ENCODE results near the gene APLP2. TPM values are rescaled to one million over a fixed set of nuclear protein-coding genes. Genes with fewer than 3 reads are reported as not detected.

The APLP2 gene
- total and polyA plus RNA-seq, 5 donors from 2014 or later: 53.3 to 86.6 (median 73.9) TPM

DNA sequence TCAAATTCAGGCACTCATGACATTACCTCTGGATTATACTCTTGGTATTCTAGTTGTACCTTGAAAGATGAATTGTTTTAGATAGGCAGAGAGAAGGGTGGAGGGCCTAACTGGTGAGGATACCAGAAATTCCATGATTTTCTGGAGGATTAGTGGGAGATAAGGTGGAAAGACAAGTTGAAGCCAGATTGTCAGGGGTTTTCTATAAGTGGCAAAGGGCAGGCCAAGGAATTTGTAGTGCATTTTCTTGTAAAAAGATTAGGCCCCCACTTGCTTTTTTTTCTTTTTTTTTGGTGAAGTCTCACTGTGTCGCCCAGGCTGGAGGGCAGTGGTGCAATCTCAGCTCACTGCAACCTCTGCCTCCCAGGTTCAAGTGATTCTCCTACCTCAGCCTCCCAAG lies 38.6 kb upstream of the APLP2 start:
- Mint-ChIP-seq H3K4me3 (no peak overlapping the region), H3K4me1 (no peaks in the 10 kb centered on the region), H3K36me3 (no peaks in the 10 kb centered on the region), H3K9me3 (no peaks in the 10 kb centered on the region), H3K27me3 (peaks cover 17% of the 10 kb centered on the region), H3K27ac (no peak overlapping the region)
- Histone ChIP-seq H3K27me3 (ENCODE audit: control insufficient read depth, insufficient read depth, low read length) (no peaks in the 10 kb centered on the region), H3K36me3 (ENCODE audit: control insufficient read depth, insufficient read depth, low read length) (no peaks in the 10 kb centered on the region), H3K4me1 (ENCODE audit: control insufficient read depth, insufficient read depth, low read length, poor library complexity, severe bottlenecking) (no peaks in the 10 kb centered on the region), H3K27ac (ENCODE audit: insufficient read depth, low read length, poor library complexity, severe bottlenecking) (no peak overlapping the region), H3K9me3 (ENCODE audit: control insufficient read depth in 2 of 2, low read length in 2 of 2) (no peaks in the 10 kb centered on the region), H3K4me3 (ENCODE audit: low read depth, low read length) (no peak overlapping the region)
- no peak for DNase-seq
- no peak for ATAC-seq (ENCODE audit: low read depth in 2 of 2)

DNA sequence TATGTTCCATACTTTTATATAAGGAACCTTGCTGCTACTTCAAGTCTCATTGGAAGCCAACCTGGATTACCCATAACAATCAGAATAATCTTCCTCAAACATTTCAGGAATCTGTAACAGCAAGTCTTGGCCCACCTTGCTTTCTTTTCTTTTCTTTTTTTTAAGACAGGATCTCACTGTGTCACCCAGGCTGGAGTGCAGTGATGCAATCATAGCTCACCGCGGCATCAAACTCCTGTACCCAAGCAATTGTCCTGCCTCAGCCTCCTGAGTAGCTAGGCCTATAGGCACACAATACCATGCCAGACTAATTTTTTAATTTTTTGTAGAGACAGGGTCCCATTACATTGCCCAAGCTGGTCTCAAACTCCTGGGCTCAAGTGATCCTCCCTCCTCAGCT lies 37.7 kb upstream of the APLP2 start:
- Mint-ChIP-seq H3K4me1 (no peaks in the 10 kb centered on the region), H3K9me3 (no peaks in the 10 kb centered on the region), H3K27me3 (peaks cover 17% of the 10 kb centered on the region), H3K27ac (peak overlapping the region in 2 of 3 donors; percentile 8 to 65), H3K4me3 (no peak overlapping the region), H3K36me3 (no peaks in the 10 kb centered on the region)
- no peak for ATAC-seq (ENCODE audit: low read depth in 2 of 2)
- Histone ChIP-seq H3K4me1 (ENCODE audit: control insufficient read depth, insufficient read depth, low read length, poor library complexity, severe bottlenecking) (no peaks in the 10 kb centered on the region), H3K9me3 (ENCODE audit: control insufficient read depth in 2 of 2, low read length in 2 of 2) (no peaks in the 10 kb centered on the region), H3K27ac (ENCODE audit: insufficient read depth, low read length, poor library complexity, severe bottlenecking) (no peak overlapping the region), H3K36me3 (ENCODE audit: control insufficient read depth, insufficient read depth, low read length) (no peaks in the 10 kb centered on the region), H3K4me3 (ENCODE audit: low read depth, low read length) (no peak overlapping the region), H3K27me3 (ENCODE audit: control insufficient read depth, insufficient read depth, low read length) (no peaks in the 10 kb centered on the region)
- DNase-seq: no peak

DNA sequence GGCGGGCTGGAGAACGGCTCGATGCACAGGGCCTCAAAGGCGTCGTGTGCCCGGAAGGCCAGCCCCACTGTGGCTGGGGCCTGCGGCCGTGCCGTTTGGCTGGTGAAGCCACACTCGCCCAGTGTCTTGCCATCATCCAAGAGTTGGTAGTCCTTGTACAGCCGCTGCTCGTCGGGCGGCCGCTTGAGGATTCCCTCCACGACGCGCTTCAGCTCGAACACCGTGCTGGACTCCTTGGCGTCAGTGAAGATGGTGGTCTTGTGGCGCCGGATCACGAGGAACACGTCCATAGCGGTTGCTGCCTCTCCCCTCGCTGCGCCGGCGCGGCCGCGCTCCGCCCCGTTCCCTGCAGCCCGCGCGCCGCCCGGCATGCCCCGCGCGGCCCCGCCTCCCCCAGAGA lies 36.8 kb upstream of the APLP2 start:
- Histone ChIP-seq H3K27me3 (ENCODE audit: control insufficient read depth, insufficient read depth, low read length) (no peaks in the 10 kb centered on the region), H3K4me1 (ENCODE audit: control insufficient read depth, insufficient read depth, low read length, poor library complexity, severe bottlenecking) (no peaks in the 10 kb centered on the region), H3K27ac (ENCODE audit: insufficient read depth, low read length, poor library complexity, severe bottlenecking) (no peak overlapping the region), H3K4me3 (ENCODE audit: low read depth, low read length) (no peak overlapping the region), H3K9me3 (ENCODE audit: control insufficient read depth in 2 of 2, low read length in 2 of 2) (no peaks in the 10 kb centered on the region), H3K36me3 (ENCODE audit: control insufficient read depth, insufficient read depth, low read length) (no peaks in the 10 kb centered on the region)
- peaks cover 20% of the 10 kb centered on the region for H3K27me3 Mint-ChIP-seq
- H3K9me3 Mint-ChIP-seq: no peaks in the 10 kb centered on the region
- no peaks in the 10 kb centered on the region for H3K36me3 Mint-ChIP-seq
- H3K27ac Mint-ChIP-seq: no peak overlapping the region
- DNase-seq: no peak
- no peaks in the 10 kb centered on the region for H3K4me1 Mint-ChIP-seq
- no peak for ATAC-seq (ENCODE audit: low read depth in 2 of 2)
- H3K4me3 Mint-ChIP-seq: no peak overlapping the region

- DNase-seq (no peak), ATAC-seq (ENCODE audit: low read depth in 2 of 2) (no peak)
- no peak overlapping the region for H3K27ac Mint-ChIP-seq
- Histone ChIP-seq H3K9me3 (ENCODE audit: control insufficient read depth in 2 of 2, low read length in 2 of 2) (no peaks in the 10 kb centered on the region), H3K27me3 (ENCODE audit: control insufficient read depth, insufficient read depth, low read length) (no peaks in the 10 kb centered on the region), H3K4me3 (ENCODE audit: low read depth, low read length) (no peak overlapping the region), H3K27ac (ENCODE audit: insufficient read depth, low read length, poor library complexity, severe bottlenecking) (no peak overlapping the region), H3K4me1 (ENCODE audit: control insufficient read depth, insufficient read depth, low read length, poor library complexity, severe bottlenecking) (no peaks in the 10 kb centered on the region), H3K36me3 (ENCODE audit: control insufficient read depth, insufficient read depth, low read length) (no peaks in the 10 kb centered on the region)
- H3K27me3 Mint-ChIP-seq: peaks cover 24% of the 10 kb centered on the region
- no peaks in the 10 kb centered on the region for H3K36me3 Mint-ChIP-seq
- no peaks in the 10 kb centered on the region for H3K9me3 Mint-ChIP-seq
- no peak overlapping the region for H3K4me3 Mint-ChIP-seq
- H3K4me1 Mint-ChIP-seq: no peaks in the 10 kb centered on the region
Measured at GRCh38 chr11:130034236-130034635, 35.5 kb upstream of the APLP2 start.

DNA sequence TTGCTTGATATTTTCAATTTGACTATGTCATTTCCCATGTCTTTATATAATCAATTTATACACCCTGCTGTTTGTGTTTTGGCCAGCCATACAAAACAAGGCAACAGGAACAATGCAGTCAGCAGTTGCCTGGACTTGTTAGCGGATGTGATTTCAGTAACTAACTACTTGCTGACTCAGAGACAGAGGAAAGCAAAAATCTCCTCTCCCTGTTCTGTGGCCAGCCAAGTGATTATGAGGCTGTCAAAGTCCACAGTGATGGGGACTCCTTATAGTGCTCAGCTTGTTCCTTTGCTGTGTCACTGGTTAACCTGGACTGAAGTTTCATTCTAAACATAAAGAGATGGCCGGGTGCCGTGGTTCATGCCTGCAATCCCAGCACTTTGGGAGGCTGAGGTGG lies 32.6 kb upstream of the APLP2 start:
- H3K27me3 Mint-ChIP-seq: peaks cover 19% of the 10 kb centered on the region
- H3K4me3 Mint-ChIP-seq: no peak overlapping the region
- Histone ChIP-seq H3K27ac (ENCODE audit: insufficient read depth, low read length, poor library complexity, severe bottlenecking) (no peak overlapping the region), H3K27me3 (ENCODE audit: control insufficient read depth, insufficient read depth, low read length) (no peaks in the 10 kb centered on the region), H3K4me1 (ENCODE audit: control insufficient read depth, insufficient read depth, low read length, poor library complexity, severe bottlenecking) (no peaks in the 10 kb centered on the region), H3K9me3 (ENCODE audit: control insufficient read depth in 2 of 2, low read length in 2 of 2) (no peaks in the 10 kb centered on the region), H3K36me3 (ENCODE audit: control insufficient read depth, insufficient read depth, low read length) (no peaks in the 10 kb centered on the region), H3K4me3 (ENCODE audit: low read depth, low read length) (no peak overlapping the region)
- H3K27ac Mint-ChIP-seq: no peak overlapping the region
- ATAC-seq (ENCODE audit: low read depth in 2 of 2) (no peak), DNase-seq (no peak)
- no peaks in the 10 kb centered on the region for H3K4me1 Mint-ChIP-seq
- no peaks in the 10 kb centered on the region for H3K9me3 Mint-ChIP-seq
- no peaks in the 10 kb centered on the region for H3K36me3 Mint-ChIP-seq

DNA sequence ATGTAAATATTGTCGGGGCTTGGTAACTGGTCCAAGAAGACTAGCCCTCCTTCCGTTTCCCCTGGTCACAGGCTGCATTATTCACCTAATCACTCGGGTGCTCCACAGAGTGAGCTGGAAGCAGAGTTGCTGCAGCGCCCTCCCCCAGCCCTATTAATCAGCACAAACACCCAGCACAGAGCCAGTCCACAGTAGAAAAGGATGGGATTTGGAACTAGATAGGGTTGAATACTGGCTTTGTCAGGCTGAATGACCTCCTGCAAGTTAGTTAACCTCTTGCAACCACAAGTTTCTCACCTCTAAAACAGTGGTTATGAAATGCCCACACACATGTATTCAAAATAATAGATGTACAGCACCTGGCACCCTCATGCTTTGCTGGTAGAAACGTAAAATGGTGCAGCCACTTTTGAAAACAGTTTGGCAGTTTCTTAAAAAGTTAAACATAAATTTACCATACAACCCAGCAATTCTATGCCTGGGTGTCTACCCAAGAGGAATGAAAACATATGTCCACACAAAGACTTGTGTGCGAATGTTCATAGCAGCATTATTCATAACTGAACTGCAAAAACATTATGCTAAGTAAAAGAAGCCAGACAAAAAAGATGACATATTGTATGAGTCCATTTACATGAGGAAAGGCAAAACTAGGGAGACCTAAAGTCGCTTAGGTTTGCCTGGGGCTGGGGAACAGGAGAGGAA lies 31.7 kb upstream of the APLP2 start:
- H3K36me3 ChIP-seq (ENCODE audit: control insufficient read depth, insufficient read depth, low read length): no peaks in the 10 kb centered on the region
- Mint-ChIP-seq H3K9me3 (no peaks in the 10 kb centered on the region), H3K27me3 (peaks cover 19% of the 10 kb centered on the region), H3K4me3 (no peak overlapping the region), H3K36me3 (no peaks in the 10 kb centered on the region), H3K4me1 (no peaks in the 10 kb centered on the region), H3K27ac (peak overlapping the region in 1 of 3 donors; percentile 54)
- H3K27ac ChIP-seq (ENCODE audit: insufficient read depth, low read length, poor library complexity, severe bottlenecking): no peak overlapping the region
- no peak for ATAC-seq (ENCODE audit: low read depth in 2 of 2)
- H3K9me3 ChIP-seq (ENCODE audit: control insufficient read depth in 2 of 2, low read length in 2 of 2): no peaks in the 10 kb centered on the region
- no peak for DNase-seq
- H3K27me3 ChIP-seq (ENCODE audit: control insufficient read depth, insufficient read depth, low read length): no peaks in the 10 kb centered on the region
- H3K4me3 ChIP-seq (ENCODE audit: low read depth, low read length): no peak overlapping the region
- H3K4me1 ChIP-seq (ENCODE audit: control insufficient read depth, insufficient read depth, low read length, poor library complexity, severe bottlenecking): no peaks in the 10 kb centered on the region

- H3K4me1 ChIP-seq (ENCODE audit: control insufficient read depth, insufficient read depth, low read length, poor library complexity, severe bottlenecking): no peaks in the 10 kb centered on the region
- Mint-ChIP-seq H3K4me1 (no peaks in the 10 kb centered on the region), H3K27me3 (peaks cover 11% of the 10 kb centered on the region), H3K36me3 (no peaks in the 10 kb centered on the region), H3K4me3 (no peak overlapping the region), H3K27ac (no peak overlapping the region), H3K9me3 (no peaks in the 10 kb centered on the region)
- no peak overlapping the region for H3K27ac ChIP-seq (ENCODE audit: insufficient read depth, low read length, poor library complexity, severe bottlenecking)
- DNase-seq (no peak), ATAC-seq (ENCODE audit: low read depth in 2 of 2) (no peak)
- no peaks in the 10 kb centered on the region for H3K36me3 ChIP-seq (ENCODE audit: control insufficient read depth, insufficient read depth, low read length)
- H3K27me3 ChIP-seq (ENCODE audit: control insufficient read depth, insufficient read depth, low read length): no peaks in the 10 kb centered on the region
- H3K9me3 ChIP-seq (ENCODE audit: control insufficient read depth in 2 of 2, low read length in 2 of 2): no peaks in the 10 kb centered on the region
- H3K4me3 ChIP-seq (ENCODE audit: low read depth, low read length): no peak overlapping the region
Measured at GRCh38 chr11:130040281-130040940, 29.3 kb upstream of the APLP2 start.

- no peaks in the 10 kb centered on the region for H3K27me3 ChIP-seq (ENCODE audit: control insufficient read depth, insufficient read depth, low read length)
- H3K4me1 ChIP-seq (ENCODE audit: control insufficient read depth, insufficient read depth, low read length, poor library complexity, severe bottlenecking): no peaks in the 10 kb centered on the region
- H3K27me3 Mint-ChIP-seq: peaks cover 11% of the 10 kb centered on the region
- no peaks in the 10 kb centered on the region for H3K36me3 Mint-ChIP-seq
- no peaks in the 10 kb centered on the region for H3K36me3 ChIP-seq (ENCODE audit: control insufficient read depth, insufficient read depth, low read length)
- H3K4me1 Mint-ChIP-seq: no peaks in the 10 kb centered on the region
- H3K9me3 ChIP-seq (ENCODE audit: control insufficient read depth in 2 of 2, low read length in 2 of 2): no peaks in the 10 kb centered on the region
- no peak for ATAC-seq (ENCODE audit: low read depth in 2 of 2)
- no peak overlapping the region for H3K27ac Mint-ChIP-seq
- H3K4me3 Mint-ChIP-seq: no peak overlapping the region
- no peaks in the 10 kb centered on the region for H3K9me3 Mint-ChIP-seq
- no peak overlapping the region for H3K4me3 ChIP-seq (ENCODE audit: low read depth, low read length)
- H3K27ac ChIP-seq (ENCODE audit: insufficient read depth, low read length, poor library complexity, severe bottlenecking): no peak overlapping the region
- DNase-seq: no peak
Measured at GRCh38 chr11:130042093-130042591, 27.6 kb upstream of the APLP2 start.

All from CD4-positive, CD25-positive, alpha-beta regulatory T cell (primary cell).